Measurements from ENCODE around the gene KRTAP15-1.

The KRTAP15-1 gene

DNA sequence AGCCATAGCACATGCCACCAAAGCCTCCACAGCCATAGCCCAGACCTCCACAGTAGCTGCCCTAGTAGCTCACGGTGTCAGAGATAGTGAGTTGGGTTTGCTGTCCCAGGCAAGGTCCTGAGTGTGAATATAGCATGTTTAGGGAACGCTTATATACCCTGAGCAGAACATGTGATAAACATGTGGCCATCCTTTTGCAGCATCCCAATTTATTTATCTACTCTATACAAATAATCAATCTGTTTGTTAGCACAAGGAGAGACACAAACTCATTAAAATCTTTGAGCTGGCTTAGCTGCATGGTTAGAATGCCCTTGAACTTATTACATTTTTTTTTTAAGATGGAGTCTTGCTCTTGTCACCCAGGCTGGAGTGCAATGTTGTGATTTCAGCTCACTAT, 47.3 kb downstream of the KRTAP15-1 start, which contains the start of gene KRTAP19-2:
Gene KRTAP19-2, minus strand, starts transcription at position 101 of the 400 bp plus-strand sequence. Its CDS starts 88 bp downstream, at position 13.
- no peak for DNase-seq (ENCODE audit: low spot score)

All from CD4-positive, alpha-beta T cell treated with Interleukin-6 at 100 ng/mL for 8 hours (primary cell).